HUES6 (cell line): Measurements from ENCODE around the gene ACTN1.
"Not testable (repeated sequence)": the region's sequence is repeated elsewhere in the genome, so short reads cannot be mapped to it uniquely, and the experiment has no call there.

Experiments used
- H3K27ac ChIP-seq: 2 replicates; pipeline ENCODE4 v1.7.0; 2013; ENCODE audit warnings: low read depth, mild to moderate bottlenecking, low read length, inconsistent platforms
- H3K27me3 ChIP-seq: 2 replicates; pipeline ENCODE4 v1.6.1; 2013; ENCODE audit warnings: low read length; ENCODE audit not compliant: control insufficient read depth, insufficient read depth
- H3K36me3 ChIP-seq: 2 replicates; pipeline ENCODE4 v1.6.1; 2013; ENCODE audit warnings: low read length; ENCODE audit not compliant: control insufficient read depth, insufficient read depth
- H3K4me1 ChIP-seq: 2 replicates; pipeline ENCODE4 v1.6.1; 2013; ENCODE audit warnings: low read length; ENCODE audit not compliant: control insufficient read depth, insufficient read depth
- H3K4me3 ChIP-seq: 2 replicates; pipeline ENCODE4 v1.5.1; 2013; ENCODE audit warnings: low read depth, low read length
- H3K9ac ChIP-seq: one replicate; pipeline ENCODE4 v1.6.1; 2013; ENCODE audit warnings: mild to moderate bottlenecking, low read length
- H3K9me3 ChIP-seq: 2 replicates; pipeline ENCODE4 v1.6.1; 2013; ENCODE audit warnings: low read depth, low read length; ENCODE audit not compliant: control insufficient read depth, insufficient read depth

Gene ACTN1

DNA sequence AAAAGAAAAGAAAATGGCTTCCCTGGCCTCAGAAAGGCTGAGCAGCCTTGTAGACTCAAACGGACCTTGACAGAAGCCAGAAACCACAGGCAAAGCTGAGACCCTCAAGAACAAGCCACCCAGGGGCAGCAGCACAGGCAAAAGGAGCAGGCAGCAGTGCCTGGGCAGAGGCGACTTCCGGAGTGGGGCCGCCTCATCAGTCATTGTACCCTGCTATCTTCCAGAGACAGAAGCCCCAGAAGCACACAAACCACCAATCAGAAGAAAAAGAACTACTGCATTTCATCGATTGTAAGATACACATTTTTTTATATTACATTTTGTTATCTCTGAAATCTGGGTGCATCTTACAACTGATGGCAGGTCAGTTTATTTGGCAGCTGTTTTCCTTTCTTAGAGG is 128.0 kb downstream of the ACTN1 start:
- H3K9me3 ChIP-seq, result peaks cover 2% of the 10 kb centered on the region
- H3K27ac ChIP-seq, result no peak overlapping the region
- no peak overlapping the region for H3K9ac ChIP-seq
- no peaks in the 10 kb centered on the region for H3K4me1 ChIP-seq
- no peaks in the 10 kb centered on the region for H3K36me3 ChIP-seq
- no peaks in the 10 kb centered on the region for H3K27me3 ChIP-seq
- H3K4me3 ChIP-seq, result no peak overlapping the region

DNA sequence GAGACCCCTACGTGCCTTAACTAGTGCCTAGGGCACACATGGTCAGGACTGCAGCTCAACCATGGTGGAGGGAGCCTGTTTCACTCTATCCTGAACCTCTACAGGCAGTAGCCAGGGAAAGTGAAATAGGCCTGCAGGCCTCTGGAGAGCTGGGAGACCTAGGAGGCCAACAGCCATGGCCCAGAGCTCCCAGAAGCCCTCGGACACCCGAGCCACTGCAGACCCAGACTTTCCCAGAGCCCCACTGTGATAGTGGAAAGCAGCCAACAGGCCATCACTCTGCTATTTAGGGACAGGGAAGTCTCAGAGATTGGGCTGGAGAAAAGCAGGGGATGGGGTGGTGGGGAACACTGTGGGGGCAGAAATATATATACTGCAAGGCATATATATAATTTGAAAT is 129.7 kb downstream of the ACTN1 start:
- Histone ChIP-seq H3K4me1 (no peaks in the 10 kb centered on the region), H3K4me3 (no peak overlapping the region), H3K9ac (no peak overlapping the region), H3K27ac (no peak overlapping the region), H3K36me3 (no peaks in the 10 kb centered on the region), H3K27me3 (no peaks in the 10 kb centered on the region), H3K9me3 (peaks cover 2% of the 10 kb centered on the region)

DNA sequence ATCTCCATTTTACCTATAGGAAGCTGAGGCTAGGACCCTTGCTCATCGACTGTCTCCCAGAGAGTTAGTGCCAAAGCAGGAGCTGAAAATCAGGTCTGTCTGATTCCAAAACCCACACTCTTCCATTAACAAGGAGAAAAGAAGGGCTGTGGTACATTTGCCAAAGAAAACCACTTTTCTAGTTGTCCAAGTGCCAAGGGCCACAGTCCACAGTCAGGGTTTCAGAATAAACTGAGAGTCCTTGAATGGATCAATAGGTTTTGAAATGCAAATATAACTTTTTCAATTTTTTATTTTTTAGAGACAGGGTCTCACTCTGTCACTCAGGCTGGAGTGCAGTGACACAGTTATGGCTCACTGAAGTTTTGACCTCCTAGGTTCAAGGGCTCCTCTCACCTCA is 130.8 kb downstream of the ACTN1 start:
- Histone ChIP-seq H3K27ac (no peak overlapping the region), H3K27me3 (no peaks in the 10 kb centered on the region), H3K36me3 (no peaks in the 10 kb centered on the region), H3K9ac (no peak overlapping the region), H3K9me3 (peaks cover 2% of the 10 kb centered on the region), H3K4me1 (peaks cover 6% of the 10 kb centered on the region), H3K4me3 (no peak overlapping the region)

DNA sequence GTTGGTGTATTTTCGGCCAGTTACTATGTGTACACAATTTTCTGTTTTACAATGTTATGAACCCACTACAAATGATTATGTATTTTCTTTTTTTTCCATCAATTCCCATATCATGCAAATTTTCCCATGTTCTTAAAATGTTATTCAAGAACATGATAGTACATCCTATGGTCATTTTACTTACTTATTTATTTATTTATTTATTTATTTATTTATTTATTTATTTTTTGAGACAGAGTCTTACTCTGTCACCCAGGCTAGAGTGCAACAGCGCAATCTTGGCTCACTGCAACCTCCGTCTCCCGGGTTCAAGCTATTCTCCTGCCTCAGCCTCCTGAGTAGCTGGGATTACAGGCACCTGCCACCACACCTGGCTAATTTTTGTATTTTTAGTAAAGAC is 131.5 kb downstream of the ACTN1 start:
- H3K36me3 ChIP-seq, H3K4me1 ChIP-seq, H3K9ac ChIP-seq, H3K27me3 ChIP-seq, H3K9me3 ChIP-seq, H3K4me3 ChIP-seq, H3K27ac ChIP-seq: not testable (repeated sequence)

DNA sequence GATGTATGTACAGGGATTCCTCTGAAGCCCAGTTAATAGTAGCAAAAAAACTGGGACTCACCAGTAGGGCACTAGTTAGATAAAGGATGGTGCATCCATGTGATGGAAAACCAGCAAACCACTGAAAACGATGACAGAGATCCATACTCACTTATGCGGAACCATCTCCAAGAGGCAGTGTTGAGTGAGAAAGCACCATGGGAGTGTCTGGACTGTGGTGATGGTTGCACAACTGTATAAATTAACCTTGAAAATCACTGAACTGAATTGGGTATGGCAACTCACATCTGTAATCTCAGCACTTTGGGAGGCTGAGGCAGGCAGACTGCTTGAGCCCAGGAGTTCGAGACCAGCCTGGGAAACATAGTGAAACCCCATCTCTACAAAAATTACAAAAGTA is 132.6 kb downstream of the ACTN1 start:
- no peak overlapping the region for H3K9ac ChIP-seq
- no peaks in the 10 kb centered on the region for H3K36me3 ChIP-seq
- H3K4me1 ChIP-seq, result peaks cover 7% of the 10 kb centered on the region
- H3K4me3 ChIP-seq, result no peak overlapping the region
- no peak overlapping the region for H3K27ac ChIP-seq
- H3K27me3 ChIP-seq, result no peaks in the 10 kb centered on the region
- H3K9me3 ChIP-seq, result no peaks in the 10 kb centered on the region

DNA sequence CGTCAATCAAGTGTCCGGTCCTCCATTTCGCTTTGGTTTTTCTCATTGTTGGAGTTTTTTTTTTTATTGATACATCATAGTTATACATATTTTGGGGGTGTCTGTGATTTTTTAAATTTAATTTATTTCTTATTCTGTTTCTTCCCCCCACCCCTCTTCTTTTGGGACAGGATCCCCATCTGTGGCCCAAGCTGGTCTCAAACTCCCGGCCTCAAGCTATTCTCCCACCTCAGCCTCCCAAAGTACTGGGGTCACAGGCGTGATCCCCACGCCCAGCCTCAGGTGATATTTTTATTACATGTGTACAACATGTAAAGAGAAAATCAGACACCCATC is 134.9 kb downstream of the ACTN1 start:
- H3K4me3 ChIP-seq, result no peak overlapping the region
- no peaks in the 10 kb centered on the region for H3K9me3 ChIP-seq
- H3K27ac ChIP-seq, result no peak overlapping the region
- H3K27me3 ChIP-seq, result no peaks in the 10 kb centered on the region
- no peak overlapping the region for H3K9ac ChIP-seq
- no peaks in the 10 kb centered on the region for H3K36me3 ChIP-seq
- peaks cover 7% of the 10 kb centered on the region for H3K4me1 ChIP-seq

DNA sequence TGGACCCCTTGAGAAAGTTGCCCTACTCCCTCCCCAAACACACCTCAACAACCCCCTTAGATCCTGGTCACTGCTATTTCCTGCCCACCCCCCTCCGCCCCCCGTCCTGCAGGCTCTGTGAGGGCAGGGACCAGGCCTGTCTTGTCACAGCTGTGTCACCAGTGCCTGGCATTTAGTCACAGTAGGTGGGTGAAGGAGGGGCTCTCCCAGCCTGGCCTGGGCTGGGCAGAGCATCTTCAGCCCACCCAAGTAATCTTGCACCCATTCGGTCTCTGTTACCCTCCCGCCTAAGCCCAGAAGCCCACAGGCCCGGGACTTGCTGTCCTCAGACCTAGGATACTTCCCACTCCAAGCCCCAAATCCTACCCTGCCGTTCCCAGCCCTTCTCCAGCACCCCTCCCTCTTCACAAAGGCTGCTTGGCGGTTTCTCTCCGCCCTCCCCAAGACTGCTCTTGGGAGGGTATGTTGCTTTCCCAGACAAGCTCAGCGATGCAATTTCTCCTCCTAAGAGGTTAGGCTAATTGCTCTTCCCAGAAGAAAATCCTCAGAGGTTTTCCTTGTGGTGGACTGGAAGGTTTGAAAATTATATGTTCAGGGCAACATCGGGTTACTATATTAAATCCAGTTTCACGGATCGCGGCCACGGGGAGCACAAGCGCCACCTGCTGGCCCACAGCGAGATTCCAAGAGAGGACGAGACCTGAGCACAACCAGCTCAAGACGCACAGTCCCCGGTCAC is 135.5 kb downstream of the ACTN1 start:
- peaks cover 4% of the 10 kb centered on the region; the same call in 1 of the 2 replicates for H3K9me3 ChIP-seq
- peak overlapping the region; percentile 34 for H3K9ac ChIP-seq
- H3K4me3 ChIP-seq, result peak overlapping the region; percentile 69
- H3K36me3 ChIP-seq, result no peaks in the 10 kb centered on the region
- H3K4me1 ChIP-seq, result peaks cover 7% of the 10 kb centered on the region
- H3K27me3 ChIP-seq, result no peaks in the 10 kb centered on the region
- H3K27ac ChIP-seq, result no peak overlapping the region

DNA sequence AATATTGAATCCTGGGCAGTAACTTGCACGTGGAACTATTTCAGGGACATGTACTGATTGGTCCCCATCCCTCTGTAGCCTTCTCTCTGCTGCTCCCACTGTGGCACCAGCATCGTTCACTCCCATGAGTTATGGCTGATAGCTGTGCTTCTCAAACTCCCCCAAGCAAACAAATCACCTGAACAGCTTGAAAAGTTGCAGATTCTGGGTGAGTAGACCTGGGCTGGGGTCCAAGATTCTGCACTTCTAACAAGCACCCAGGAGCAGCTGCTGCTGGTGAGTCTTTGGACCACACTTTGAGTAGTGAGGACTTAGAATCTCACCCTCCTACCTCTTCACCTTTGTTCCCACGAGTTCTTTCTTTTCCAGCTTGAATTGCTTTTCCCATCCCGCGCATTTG is 136.8 kb downstream of the ACTN1 start:
- no peaks in the 10 kb centered on the region for H3K36me3 ChIP-seq
- H3K27ac ChIP-seq, result no peak overlapping the region
- no peak overlapping the region for H3K4me3 ChIP-seq
- H3K27me3 ChIP-seq, result no peaks in the 10 kb centered on the region
- peaks cover 12% of the 10 kb centered on the region; the same call in 1 of the 2 replicates for H3K9me3 ChIP-seq
- no peak overlapping the region for H3K9ac ChIP-seq
- H3K4me1 ChIP-seq, result peaks cover 7% of the 10 kb centered on the region

DNA sequence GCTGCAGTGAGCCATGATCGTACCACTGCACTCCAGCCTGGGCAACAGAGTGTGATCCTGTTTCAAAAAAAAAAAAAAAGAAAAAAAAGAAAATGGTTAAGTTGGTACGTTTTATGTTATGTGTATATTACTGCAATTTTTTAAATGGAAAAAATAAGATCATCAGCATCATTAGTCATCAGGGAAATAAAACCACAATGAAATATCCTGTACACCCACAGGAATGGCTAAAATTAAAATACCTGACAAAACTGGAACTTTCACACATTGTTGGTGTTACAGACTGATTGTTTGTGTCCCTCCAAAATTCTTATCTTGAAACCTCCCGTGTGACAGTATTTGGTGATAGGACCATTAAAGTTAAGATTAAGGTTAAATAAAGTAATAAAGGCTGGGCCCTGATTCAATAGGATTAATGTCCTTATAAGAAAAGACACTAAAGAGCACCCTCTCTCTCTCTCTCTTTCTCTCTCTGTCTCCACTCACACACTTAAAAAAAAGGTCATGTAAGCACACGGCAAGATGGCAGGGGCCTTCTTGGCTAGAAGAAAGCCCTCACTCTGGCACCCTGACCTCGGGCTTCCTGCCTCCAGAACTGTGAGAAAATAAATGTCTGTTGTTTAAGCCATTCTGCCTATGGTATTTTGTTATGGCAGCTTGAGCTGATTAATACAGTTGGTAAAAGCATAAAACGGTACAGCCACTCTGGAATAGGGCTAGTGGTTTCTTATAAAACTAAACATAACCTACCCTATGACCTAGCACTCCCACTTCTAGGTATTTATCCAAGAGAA is 137.9 kb downstream of the ACTN1 start:
- H3K27ac ChIP-seq, result no peak overlapping the region
- peaks cover 7% of the 10 kb centered on the region for H3K4me1 ChIP-seq
- H3K27me3 ChIP-seq, result no peaks in the 10 kb centered on the region
- H3K36me3 ChIP-seq, result no peaks in the 10 kb centered on the region
- H3K9ac ChIP-seq, result no peak overlapping the region
- no peak overlapping the region for H3K4me3 ChIP-seq
- H3K9me3 ChIP-seq, result peaks cover 18% of the 10 kb centered on the region; the same call in 1 of the 2 replicates

DNA sequence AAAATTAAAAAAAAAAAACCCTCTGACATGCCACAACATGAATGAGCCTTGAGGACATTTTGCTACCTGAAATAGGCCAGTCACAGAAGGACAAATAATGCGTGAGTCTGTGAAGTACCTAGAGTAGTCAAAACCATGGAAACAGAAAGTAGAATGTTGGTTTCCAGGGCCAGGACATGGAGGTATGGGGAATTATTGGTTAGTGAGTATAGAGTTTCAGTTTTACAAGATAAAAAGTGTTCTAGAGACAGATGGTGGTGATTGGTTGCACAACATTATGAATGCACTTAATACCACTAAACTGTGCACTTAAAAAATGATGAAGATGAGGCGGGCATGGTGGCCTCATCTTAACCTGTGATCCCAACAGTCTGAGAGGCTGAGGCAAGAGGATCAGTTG is 138.6 kb downstream of the ACTN1 start:
- Histone ChIP-seq H3K27ac (no peak overlapping the region), H3K4me1 (peaks cover 7% of the 10 kb centered on the region), H3K4me3 (no peak overlapping the region), H3K36me3 (no peaks in the 10 kb centered on the region), H3K9ac (no peak overlapping the region), H3K9me3 (peaks cover 24% of the 10 kb centered on the region; the same call in 1 of the 2 replicates), H3K27me3 (no peaks in the 10 kb centered on the region)

DNA sequence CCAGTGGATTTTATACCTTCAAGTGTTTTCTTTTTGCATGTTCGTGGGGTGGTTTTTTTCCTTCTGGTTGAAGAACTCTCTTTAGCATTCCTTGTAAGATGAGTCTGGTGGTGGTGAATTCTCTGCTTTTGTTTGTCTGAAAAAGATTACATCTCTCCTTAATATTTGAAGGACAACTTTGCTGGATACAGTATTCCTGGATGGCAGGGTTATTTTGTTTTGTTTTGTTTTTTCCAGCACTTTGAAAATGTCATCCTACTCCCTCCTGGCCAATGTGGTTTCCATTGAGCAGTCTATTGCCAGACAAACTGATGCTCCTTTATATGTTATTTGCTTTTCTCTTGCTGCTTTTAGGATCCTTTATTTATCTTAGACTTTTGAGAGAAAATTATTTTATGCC is 143.0 kb downstream of the ACTN1 start:
- Histone ChIP-seq H3K36me3 (no peaks in the 10 kb centered on the region), H3K27ac (no peak overlapping the region), H3K9me3 (peaks cover 24% of the 10 kb centered on the region; the same call in 1 of the 2 replicates), H3K4me3 (no peak overlapping the region), H3K4me1 (no peaks in the 10 kb centered on the region), H3K9ac (no peak overlapping the region), H3K27me3 (no peaks in the 10 kb centered on the region)
